Measurements from ENCODE around the gene SCO1. TPM values are rescaled to one million over a fixed set of nuclear protein-coding genes. Genes with fewer than 3 reads are reported as not detected.

Gene SCO1
- total and polyA plus RNA-seq, 2 donors (not counting 1 experiment from before 2014, with no cell fraction given): 5.9 to 28.6 TPM

DNA sequence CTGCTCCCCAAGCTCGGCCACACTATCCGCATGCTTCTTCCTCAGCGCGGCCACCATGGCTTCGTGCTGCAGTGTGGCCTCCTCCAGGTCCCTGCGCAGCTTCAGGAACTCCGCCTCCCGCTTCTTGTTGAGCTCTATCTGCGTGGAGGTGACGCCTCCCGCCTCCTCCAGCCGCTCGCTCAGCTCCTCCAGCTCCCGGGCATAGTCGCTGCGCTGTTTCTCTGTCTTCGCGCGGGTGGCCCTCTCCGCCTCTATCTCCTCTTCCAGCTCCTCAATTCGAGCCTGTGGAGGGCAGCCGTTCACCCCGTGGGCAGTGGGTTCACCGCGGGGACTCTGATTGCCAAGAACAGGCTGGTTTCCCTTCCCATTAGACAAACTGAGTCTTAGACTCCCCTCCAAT, 59.2 kb downstream of the SCO1 start:
- WGBS (ENCODE audit: insufficient coverage): 93% methylated on average over 25 of the region's 25 CpGs
- ChIA-PET CTCF (interaction anchor here (11.4 to 13.3 kb wide), 2 partner anchors 8 to 19 kb away, joined by 113 to 159 read pairs; no protein-coding TSS in a partner anchor), POLR2A (no interaction called here)
- H3K27ac ChIP-seq (ENCODE audit: low read length in 2 of 2): no peak overlapping the region
- H3K4me1 ChIP-seq (ENCODE audit: control insufficient read depth in 2 of 2, insufficient read depth in 2 of 2, low read length in 2 of 2): peaks cover 13 to 24% of the 10 kb centered on the region in 2 donors
- H3K27me3 ChIP-seq (replicated peaks in 1 of 4; ENCODE audit: control extremely low read depth in 1 of 4, control insufficient read depth in 3 of 4, insufficient read depth in 4 of 4, low read length in 3 of 4): no peaks in the 10 kb centered on the region
- no peak for DNase-seq
- TF ChIP-seq CTCF (IDR thresholded peaks at IDR 0.05) (no peak), EZH2 (IDR thresholded peaks at IDR 0.05; ENCODE audit: borderline replicate concordance, insufficient read depth, low read depth, low read length, poor library complexity, severe bottlenecking) (no peak)
- H3K36me3 ChIP-seq (replicated peaks in 1 of 2; ENCODE audit: control extremely low read depth in 1 of 2, control insufficient read depth in 1 of 2, extremely low read depth in 1 of 2, insufficient read depth in 2 of 2, low read length in 1 of 2): peaks cover 4 to 25% of the 10 kb centered on the region in 2 experiments
- intact Hi-C loops (cut with micrococcal nuclease): no loop called here
- no peak overlapping the region for H3K4me3 ChIP-seq (ENCODE audit: control extremely low read depth in 1 of 5, extremely low read depth in 1 of 5, insufficient read depth in 1 of 5, low read depth in 2 of 5, low read length in 4 of 5)
- no peak overlapping the region for H3K4me2 ChIP-seq (replicated peaks; ENCODE audit: low read depth, low read length, poor library complexity, severe bottlenecking)
- no peaks in the 10 kb centered on the region for H3K79me2 ChIP-seq (ENCODE audit: control insufficient read depth, insufficient read depth, low read length)
- peaks cover 0 to 3% (median 0%) of the 10 kb centered on the region in 3 donors for H3K9me3 ChIP-seq (ENCODE audit: control extremely low read depth in 1 of 3, control insufficient read depth in 2 of 3, insufficient read depth in 1 of 3, low read length in 2 of 3)
- no peak overlapping the region for H3K9ac ChIP-seq (ENCODE audit: low read length)
- Mint-ChIP-seq H3K9me3 (ENCODE audit: insufficient read depth) (no peaks in the 10 kb centered on the region), H3K27me3 (no peaks in the 10 kb centered on the region), H3K4me3 (no peak overlapping the region), H3K4me1 (peaks cover 26% of the 10 kb centered on the region), H3K27ac (no peak overlapping the region)
- no peak overlapping the region for H2AFZ ChIP-seq (ENCODE audit: insufficient read depth, low read depth, low read length, poor library complexity, severe bottlenecking)
- no peaks in the 10 kb centered on the region for H4K20me1 ChIP-seq (ENCODE audit: control insufficient read depth, insufficient read depth, low read length, poor library complexity, severe bottlenecking)
- ATAC-seq (ENCODE audit: low read depth): no peak

- no peak overlapping the region for H3K27ac Mint-ChIP-seq
- peaks cover 28% of the 10 kb centered on the region for H3K4me1 Mint-ChIP-seq
- no peaks in the 10 kb centered on the region for H4K20me1 ChIP-seq (ENCODE audit: control insufficient read depth, insufficient read depth, low read length, poor library complexity, severe bottlenecking)
Observed at GRCh38 chr17:10635290-10635689, 62.0 kb downstream of the SCO1 start.

More at GRCh38 chr17:10635290-10635689, 62.0 kb downstream of the SCO1 start:
- no peaks in the 10 kb centered on the region for H3K27me3 ChIP-seq (replicated peaks in 1 of 4; ENCODE audit: control extremely low read depth in 1 of 4, control insufficient read depth in 3 of 4, insufficient read depth in 4 of 4, low read length in 3 of 4)
- no peaks in the 10 kb centered on the region for H3K27me3 Mint-ChIP-seq
- no peak for TF ChIP-seq EZH2 (IDR thresholded peaks at IDR 0.05; ENCODE audit: borderline replicate concordance, insufficient read depth, low read depth, low read length, poor library complexity, severe bottlenecking)
- TF ChIP-seq CTCF (IDR thresholded peaks at IDR 0.05): no peak
- H2AFZ ChIP-seq (ENCODE audit: insufficient read depth, low read depth, low read length, poor library complexity, severe bottlenecking): no peak overlapping the region
- no peak for DNase-seq
- intact Hi-C loops (cut with micrococcal nuclease): no loop called here
- ChIA-PET POLR2A (no interaction called here), CTCF (interaction anchor here (1.6 to 13.3 kb wide), 3 partner anchors 11 to 209 kb away, joined by 6 to 159 read pairs (median 113); no protein-coding TSS in a partner anchor)
- no peak overlapping the region for H3K27ac ChIP-seq (ENCODE audit: low read length in 2 of 2)
- ATAC-seq (ENCODE audit: low read depth): no peak
- peaks cover 13 to 26% of the 10 kb centered on the region in 2 donors for H3K4me1 ChIP-seq (ENCODE audit: control insufficient read depth in 2 of 2, insufficient read depth in 2 of 2, low read length in 2 of 2)
- no peak overlapping the region for H3K4me2 ChIP-seq (replicated peaks; ENCODE audit: low read depth, low read length, poor library complexity, severe bottlenecking)
- H3K4me3 Mint-ChIP-seq: no peak overlapping the region
- H3K9me3 ChIP-seq (ENCODE audit: control extremely low read depth in 1 of 3, control insufficient read depth in 2 of 3, insufficient read depth in 1 of 3, low read length in 2 of 3): peaks cover 0 to 3% (median 0%) of the 10 kb centered on the region in 3 donors
- no peak overlapping the region for H3K9ac ChIP-seq (ENCODE audit: low read length)
- WGBS (ENCODE audit: insufficient coverage): 97% methylated on average over 7 of the region's 14 CpGs
- no peak overlapping the region for H3K4me3 ChIP-seq (ENCODE audit: control extremely low read depth in 1 of 5, extremely low read depth in 1 of 5, insufficient read depth in 1 of 5, low read depth in 2 of 5, low read length in 4 of 5)
- peaks cover 4 to 18% of the 10 kb centered on the region in 2 experiments for H3K36me3 ChIP-seq (replicated peaks in 1 of 2; ENCODE audit: control extremely low read depth in 1 of 2, control insufficient read depth in 1 of 2, extremely low read depth in 1 of 2, insufficient read depth in 2 of 2, low read length in 1 of 2)
- H3K9me3 Mint-ChIP-seq (ENCODE audit: insufficient read depth): no peaks in the 10 kb centered on the region
- H3K79me2 ChIP-seq (ENCODE audit: control insufficient read depth, insufficient read depth, low read length): no peaks in the 10 kb centered on the region

Measured in B cell (primary cell).